Fibroblast of lung (primary cell): ENCODE data around the gene SERPINH1. TPM values are rescaled to one million over a fixed set of nuclear protein-coding genes. Genes with fewer than 3 reads are reported as not detected.

ENCODE experiments used
- DNase-seq, 2 donors: peaks; one replicate each; pipeline versions ENCODE4 v3.0.0 to v3.0.0-alpha.2; 2010; ENCODE audit warnings: low read depth in 2 of 2
- H2AFZ ChIP-seq: 2 replicates; pipeline ENCODE4 v1.5.1; 2012; ENCODE audit warnings: low read length, control low read depth, inconsistent platforms
- H3K27ac ChIP-seq: 2 replicates; pipeline ENCODE4 v1.5.1; 2011; ENCODE audit warnings: low read length, control low read depth; ENCODE audit not compliant: insufficient read depth
- H3K27me3 ChIP-seq: 2 replicates; pipeline ENCODE4 v1.5.1; 2011; ENCODE audit warnings: mild to moderate bottlenecking, low read length; ENCODE audit not compliant: control insufficient read depth, insufficient read depth
- H3K36me3 ChIP-seq: 2 replicates; pipeline ENCODE4 v1.5.1; 2011; ENCODE audit warnings: low read length; ENCODE audit not compliant: control insufficient read depth, insufficient read depth
- H3K4me1 ChIP-seq: 2 replicates; pipeline ENCODE4 v1.5.1; 2011; ENCODE audit warnings: low read length; ENCODE audit not compliant: control insufficient read depth, insufficient read depth; ENCODE audit errors: extremely low read depth
- H3K4me2 ChIP-seq: 2 replicates; pipeline ENCODE4 v1.5.1; 2011; ENCODE audit warnings: low read length, control low read depth; ENCODE audit not compliant: insufficient read depth; ENCODE audit errors: extremely low read depth
- H3K4me3 ChIP-seq, 4 experiments: fragments of 200-600 bp in 1 of 4; sonication (generic) in 1 of 4; replicated peaks in 1 of 4; 2 replicates each; pipeline ENCODE4 v1.5.1; 2011 to 2016; ENCODE audit warnings: low read length in 4 of 4, low read depth in 3 of 4, mild to moderate bottlenecking in 3 of 4, control low read depth in 2 of 4, inconsistent platforms in 1 of 4, mixed read lengths in 1 of 4; ENCODE audit not compliant: insufficient read depth in 1 of 4; ENCODE audit errors: control extremely low read depth in 1 of 4
- H3K79me2 ChIP-seq: 2 replicates; pipeline ENCODE4 v1.5.1; 2012; ENCODE audit warnings: mild to moderate bottlenecking, low read length, inconsistent platforms; ENCODE audit not compliant: control insufficient read depth, insufficient read depth
- H3K9ac ChIP-seq: 2 replicates; pipeline ENCODE4 v1.5.1; 2011; ENCODE audit warnings: mild to moderate bottlenecking, low read length, control low read depth; ENCODE audit not compliant: insufficient read depth
- H3K9me3 ChIP-seq: 2 replicates; pipeline ENCODE4 v1.5.1; 2012; ENCODE audit warnings: low read depth, low read length; ENCODE audit not compliant: control insufficient read depth, insufficient read depth
- H4K20me1 ChIP-seq: 2 replicates; pipeline ENCODE4 v1.5.1; 2011; ENCODE audit warnings: low read length; ENCODE audit not compliant: control insufficient read depth, insufficient read depth; ENCODE audit errors: extremely low read depth
- CTCF ChIP-seq, 2 donors: IDR thresholded peaks in 1 of 2; conservative IDR thresholded peaks in 1 of 2; 1 replicate in 1 of 2; 2 replicates in 1 of 2; pipeline ENCODE4 v1.5.1; 2011 to 2012; ENCODE audit warnings: low read length in 2 of 2, control low read depth in 1 of 2, inconsistent platforms in 1 of 2, low read depth in 1 of 2, mild to moderate bottlenecking in 1 of 2
- EZH2 ChIP-seq: IDR thresholded peaks from 2 replicates; pipeline ENCODE4 v1.5.1; 2012; ENCODE audit warnings: low read length, control low read depth, mild to moderate bottlenecking; ENCODE audit errors: missing control alignments
- polyA plus RNA-seq, 2 donors: library from polyadenylated mRNA; depleted of rRNA in 1 of 2; stranded (reverse) in 1 of 2; unstranded in 1 of 2; fragments of >200 nt; gene quantifications; 2 replicates each; pipeline ENCODE4 v1.2.1, GENCODE V29; 2011 to 2012; ENCODE audit warnings: missing spikeins in 1 of 2
- total RNA-seq: library from RNA; depleted of rRNA; stranded (reverse); fragments of >200 nt; gene quantifications from 2 replicates; pipeline ENCODE4 v1.2.1, GENCODE V29; 2014

Gene SERPINH1
- total and polyA plus RNA-seq, 2 donors (not counting 1 experiment from before 2014, with no cell fraction given) = 491 to 750 TPM

- Histone ChIP-seq H3K4me3 (peak overlapping the region; percentile 20 to 38 (median 24)), H3K4me1 (peaks cover 39% of the 10 kb centered on the region), H3K27ac (peak overlapping the region; percentile 96), H3K36me3 (no peaks in the 10 kb centered on the region), H3K9me3 (no peaks in the 10 kb centered on the region), H3K27me3 (no peaks in the 10 kb centered on the region), H3K9ac (peak overlapping the region; percentile 64), H3K79me2 (no peaks in the 10 kb centered on the region), H4K20me1 (no peaks in the 10 kb centered on the region), H2AFZ (no peak overlapping the region), H3K4me2 (peak overlapping the region; percentile 87)
- no peak for TF ChIP-seq CTCF (conservative IDR thresholded peaks at IDR 0.05 in 1 of 2, IDR thresholded peaks at IDR 0.05 in 1 of 2; ENCODE audit: low read depth in 1 of 2, low read length in 2 of 2)
- no peak for TF ChIP-seq EZH2
- peak; percentile 100 for DNase-seq
These were observed 7.6 kb upstream of the SERPINH1 start for GRCh38 chr11:75554258-75555022.

GRCh38 chr11:75555079-75555811 is 6.8 kb upstream of the SERPINH1 start:
- H3K4me3 ChIP-seq = peak overlapping the region; percentile 20 to 38 (median 24)
- peaks cover 43% of the 10 kb centered on the region for H3K4me1 ChIP-seq
- peak overlapping the region; percentile 64 for H3K9ac ChIP-seq
- H3K27ac ChIP-seq = peak overlapping the region; percentile 96
- H2AFZ ChIP-seq = no peak overlapping the region
- H3K9me3 ChIP-seq = no peaks in the 10 kb centered on the region
- no peaks in the 10 kb centered on the region for H3K36me3 ChIP-seq
- H3K79me2 ChIP-seq = no peaks in the 10 kb centered on the region
- DNase-seq = no peak
- no peaks in the 10 kb centered on the region for H3K27me3 ChIP-seq
- no peak for TF ChIP-seq CTCF (conservative IDR thresholded peaks at IDR 0.05 in 1 of 2, IDR thresholded peaks at IDR 0.05 in 1 of 2; ENCODE audit: low read depth in 1 of 2, low read length in 2 of 2)
- no peak for TF ChIP-seq EZH2
- no peaks in the 10 kb centered on the region for H4K20me1 ChIP-seq
- peak overlapping the region; percentile 87 for H3K4me2 ChIP-seq

GRCh38 chr11:75556275-75556674 is 5.8 kb upstream of the SERPINH1 start:
- TF ChIP-seq CTCF (conservative IDR thresholded peaks at IDR 0.05 in 1 of 2, IDR thresholded peaks at IDR 0.05 in 1 of 2; ENCODE audit: low read depth in 1 of 2, low read length in 2 of 2) (no peak), EZH2 (no peak)
- Histone ChIP-seq H3K27me3 (no peaks in the 10 kb centered on the region), H3K36me3 (no peaks in the 10 kb centered on the region), H3K9me3 (no peaks in the 10 kb centered on the region), H3K4me1 (peaks cover 52% of the 10 kb centered on the region), H2AFZ (no peak overlapping the region), H3K4me3 (no peak overlapping the region), H3K79me2 (no peaks in the 10 kb centered on the region), H4K20me1 (no peaks in the 10 kb centered on the region), H3K4me2 (no peak overlapping the region), H3K9ac (no peak overlapping the region), H3K27ac (no peak overlapping the region)
- no peak for DNase-seq
